IPS-15b (cell line): ENCODE measurements around the gene NR3C2.

Experiments
- H3K27me3 ChIP-seq: one replicate; pipeline ENCODE4 v1.6.1; 2013; ENCODE audit warnings: low read length; ENCODE audit not compliant: control insufficient read depth, insufficient read depth
- H3K36me3 ChIP-seq: one replicate; pipeline ENCODE4 v1.6.1; 2013; ENCODE audit warnings: low read length; ENCODE audit not compliant: control insufficient read depth, insufficient read depth
- H3K4me1 ChIP-seq: one replicate; pipeline ENCODE4 v1.6.1; 2013; ENCODE audit warnings: mild to moderate bottlenecking, low read length; ENCODE audit not compliant: control insufficient read depth, insufficient read depth
- H3K4me3 ChIP-seq: one replicate; pipeline ENCODE4 v1.5.1; 2013; ENCODE audit warnings: low read depth, low read length
- H3K9ac ChIP-seq: one replicate; pipeline ENCODE4 v1.6.1; 2013; ENCODE audit warnings: low read depth, mild to moderate bottlenecking, low read length
- H3K9me3 ChIP-seq: one replicate; pipeline ENCODE4 v1.6.1; 2013; ENCODE audit warnings: mild to moderate bottlenecking, low read length; ENCODE audit not compliant: control insufficient read depth, insufficient read depth

NR3C2 gene

GRCh38 chr4:148445071-148445859 lies 3.1 kb upstream of the NR3C2 start:
- no peak overlapping the region for H3K9ac ChIP-seq
- peak overlapping the region; percentile 88 for H3K4me3 ChIP-seq
- H3K27me3 ChIP-seq, result peaks cover 55% of the 10 kb centered on the region

DNA sequence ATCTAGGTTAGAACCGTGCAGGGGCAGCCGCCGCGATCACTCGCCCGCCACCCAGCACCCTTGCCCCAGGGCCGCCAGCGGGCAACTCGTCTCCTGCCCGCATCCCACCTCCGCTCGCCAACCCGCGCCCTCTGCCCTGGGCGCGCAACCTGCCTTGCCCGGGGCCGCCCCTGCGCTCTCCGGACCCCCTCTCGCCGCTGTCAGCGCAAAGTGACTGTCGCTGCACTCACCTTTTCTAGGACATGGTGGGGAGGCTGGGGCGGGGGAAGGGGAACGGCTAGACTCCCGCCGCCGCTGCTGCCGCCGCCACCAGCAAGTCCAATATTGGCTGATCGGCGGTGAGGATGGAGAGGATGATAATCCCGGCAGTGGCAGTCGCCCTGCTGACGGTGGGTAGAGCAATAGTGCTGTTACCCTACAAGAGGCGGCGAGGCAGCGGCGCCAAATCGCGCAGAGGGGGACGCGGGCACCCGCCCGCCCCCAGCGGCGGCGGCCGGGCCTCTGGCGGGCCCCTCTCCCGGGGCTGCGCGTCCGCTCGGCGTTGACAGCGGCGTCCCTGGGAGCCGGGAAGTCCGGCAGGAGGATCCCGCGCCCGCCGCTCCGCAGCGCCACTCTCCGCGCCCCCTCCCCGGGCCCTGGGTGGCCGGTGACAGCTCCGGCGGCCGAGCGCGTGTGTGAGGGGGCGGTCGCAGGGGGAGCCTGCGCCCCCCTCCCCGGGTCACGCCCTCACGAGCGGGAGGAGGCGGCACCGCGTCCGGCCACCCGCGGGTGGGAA lies 2.3 kb upstream of the NR3C2 start:
- no peaks in the 10 kb centered on the region for H3K36me3 ChIP-seq
- peaks cover 60% of the 10 kb centered on the region for H3K27me3 ChIP-seq
- H3K4me1 ChIP-seq, result peaks cover 11% of the 10 kb centered on the region
- peak overlapping the region; percentile 88 for H3K4me3 ChIP-seq
- no peak overlapping the region for H3K9ac ChIP-seq
- H3K9me3 ChIP-seq, result no peaks in the 10 kb centered on the region

More at GRCh38 chr4:148445071-148445859, 3.1 kb upstream of the NR3C2 start:
- Histone ChIP-seq H3K36me3 (no peaks in the 10 kb centered on the region), H3K4me1 (peaks cover 6% of the 10 kb centered on the region), H3K9me3 (no peaks in the 10 kb centered on the region)

GRCh38 chr4:148443512-148444295 lies 1.5 kb upstream of the NR3C2 start:
- H3K9me3 ChIP-seq, result no peaks in the 10 kb centered on the region
- H3K4me1 ChIP-seq, result peaks cover 14% of the 10 kb centered on the region
- peak overlapping the region; percentile 88 for H3K4me3 ChIP-seq
- no peaks in the 10 kb centered on the region for H3K36me3 ChIP-seq
- no peak overlapping the region for H3K9ac ChIP-seq
- peaks cover 62% of the 10 kb centered on the region for H3K27me3 ChIP-seq

- Histone ChIP-seq H3K36me3 (no peaks in the 10 kb centered on the region), H3K9me3 (no peaks in the 10 kb centered on the region), H3K4me3 (peak overlapping the region; percentile 88), H3K9ac (peak overlapping the region; percentile 61), H3K27me3 (peaks cover 62% of the 10 kb centered on the region), H3K4me1 (peaks cover 14% of the 10 kb centered on the region)
Observed at GRCh38 chr4:148442832-148443511, 758 bp upstream of the NR3C2 start.

GRCh38 chr4:148441624-148441985 lies 609 bp downstream of the NR3C2 start:
- Histone ChIP-seq H3K4me3 (peak overlapping the region; percentile 70), H3K4me1 (peaks cover 14% of the 10 kb centered on the region), H3K36me3 (no peaks in the 10 kb centered on the region), H3K9ac (no peak overlapping the region), H3K27me3 (peaks cover 49% of the 10 kb centered on the region), H3K9me3 (no peaks in the 10 kb centered on the region)

GRCh38 chr4:148438047-148438446 lies 4.2 kb downstream of the NR3C2 start:
- Histone ChIP-seq H3K27me3 (peaks cover 26% of the 10 kb centered on the region), H3K36me3 (no peaks in the 10 kb centered on the region), H3K4me1 (peaks cover 14% of the 10 kb centered on the region), H3K9ac (no peak overlapping the region), H3K4me3 (no peak overlapping the region), H3K9me3 (no peaks in the 10 kb centered on the region)

GRCh38 chr4:148437439-148437838 lies 4.8 kb downstream of the NR3C2 start:
- Histone ChIP-seq H3K9ac (no peak overlapping the region), H3K4me1 (peaks cover 14% of the 10 kb centered on the region), H3K9me3 (no peaks in the 10 kb centered on the region), H3K36me3 (no peaks in the 10 kb centered on the region), H3K27me3 (peaks cover 22% of the 10 kb centered on the region), H3K4me3 (no peak overlapping the region)

GRCh38 chr4:148436512-148436911 lies 5.7 kb downstream of the NR3C2 start:
- H3K27me3 ChIP-seq, result peaks cover 19% of the 10 kb centered on the region
- H3K9me3 ChIP-seq, result no peaks in the 10 kb centered on the region
- no peak overlapping the region for H3K4me3 ChIP-seq
- no peaks in the 10 kb centered on the region for H3K36me3 ChIP-seq
- no peak overlapping the region for H3K9ac ChIP-seq
- peaks cover 14% of the 10 kb centered on the region for H3K4me1 ChIP-seq

DNA sequence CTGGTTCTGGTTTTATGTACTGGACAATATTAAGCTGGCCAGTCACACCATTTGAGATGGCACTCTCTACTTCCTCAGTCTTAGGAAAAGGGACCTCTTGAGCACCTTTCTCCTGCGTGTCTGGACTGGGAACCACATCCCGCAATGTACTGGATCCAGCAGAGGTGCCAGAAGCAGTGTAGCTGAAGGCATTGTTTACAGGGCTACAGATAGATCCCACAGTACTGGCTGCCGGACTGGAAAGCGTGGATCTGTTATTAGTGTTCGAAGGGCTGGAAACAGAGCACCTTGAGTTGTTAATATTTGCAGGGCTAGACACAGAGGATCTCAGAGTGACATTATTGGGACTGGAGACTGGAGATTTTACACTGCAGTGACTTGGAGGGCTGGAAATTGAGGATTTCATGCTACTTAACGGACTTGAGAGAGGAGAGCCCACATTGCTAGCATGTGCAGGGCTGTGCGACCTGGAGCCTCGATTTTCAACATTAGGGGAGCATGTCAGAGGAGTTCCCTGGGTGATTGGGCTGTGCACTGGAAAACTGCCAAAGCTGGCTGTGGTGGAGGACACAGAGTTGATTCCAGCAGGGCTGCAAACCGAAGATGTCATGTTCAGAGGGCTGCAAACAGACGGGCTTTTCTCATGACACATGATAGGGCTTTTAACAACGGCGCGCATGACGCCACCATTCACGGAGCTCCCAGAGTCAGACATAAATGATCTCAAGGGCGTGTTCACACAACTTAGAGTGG lies 6.4 kb downstream of the NR3C2 start:
- Histone ChIP-seq H3K4me3 (no peak overlapping the region), H3K27me3 (peaks cover 13% of the 10 kb centered on the region), H3K9ac (no peak overlapping the region), H3K9me3 (no peaks in the 10 kb centered on the region), H3K36me3 (no peaks in the 10 kb centered on the region), H3K4me1 (peaks cover 14% of the 10 kb centered on the region)

DNA sequence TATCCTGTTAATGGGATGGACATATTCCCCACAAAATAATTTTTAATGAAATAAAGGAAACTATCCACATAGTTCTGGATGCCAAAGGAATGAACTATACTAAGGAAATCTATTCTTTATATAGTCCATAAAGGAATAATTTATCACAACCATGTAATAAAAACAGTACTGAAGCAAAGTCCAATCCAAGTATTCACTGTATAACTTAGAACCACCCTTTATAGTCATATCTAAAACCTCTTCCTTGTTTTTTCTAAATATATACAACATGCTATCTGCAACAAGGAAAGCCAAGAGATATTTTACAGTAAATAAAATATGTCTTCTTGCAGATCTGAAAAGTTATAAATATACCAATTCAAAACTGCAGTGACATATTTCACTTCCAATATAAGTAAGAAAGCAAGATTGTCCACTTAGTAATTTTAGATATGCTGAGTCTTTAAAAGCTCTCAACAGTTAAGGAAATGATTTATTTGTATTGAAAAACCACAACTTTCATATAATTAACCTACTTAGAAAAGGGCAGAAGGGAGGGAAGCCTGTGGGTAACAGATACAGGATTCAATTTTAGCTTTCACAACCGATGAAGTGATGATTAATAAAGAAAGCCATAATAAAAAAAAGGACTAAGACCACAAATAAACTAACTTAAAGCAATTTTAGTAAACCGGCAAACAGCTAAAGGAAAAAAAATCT lies 8.0 kb downstream of the NR3C2 start:
- Histone ChIP-seq H3K9ac (no peak overlapping the region), H3K9me3 (no peaks in the 10 kb centered on the region), H3K4me3 (no peak overlapping the region), H3K4me1 (peaks cover under 1% of the 10 kb centered on the region), H3K27me3 (peaks cover under 1% of the 10 kb centered on the region), H3K36me3 (no peaks in the 10 kb centered on the region)
